HCT116 (cell line): ENCODE data around the gene CLCA2.

Source experiments
- CEBPB ChIP-seq: IDR thresholded peaks from 2 replicates; pipeline ENCODE4 v1.6.1; 2012; ENCODE audit warnings: low read depth
- CTCF ChIP-seq, 3 experiments: fragments of 200-600 bp in 1 of 3; sonication (generic) in 1 of 3; IDR thresholded peaks in 2 of 3; conservative IDR thresholded peaks in 1 of 3; 2 replicates each; pipeline ENCODE4 v1.5.1; 2012 to 2017; ENCODE audit warnings: low read depth in 2 of 3, low read length in 2 of 3, antibody characterized with exemption in 1 of 3, borderline replicate concordance in 1 of 3, control low read depth in 1 of 3, mild to moderate bottlenecking in 1 of 3, mixed read lengths in 1 of 3, mixed run types in 1 of 3, moderate library complexity in 1 of 3; ENCODE audit not compliant: insufficient read depth in 1 of 3
- ELF1 ChIP-seq: IDR thresholded peaks from 2 replicates; pipeline ENCODE4 v1.6.1; 2012; ENCODE audit warnings: low read depth, borderline replicate concordance
- EZH2 ChIP-seq: fragments of 200-600 bp; sonication (generic); IDR thresholded peaks from 2 replicates; pipeline ENCODE4 v1.6.1; 2017; ENCODE audit warnings: antibody characterized with exemption, mixed run types
- EZH2phosphoT487 ChIP-seq: fragments of 200-600 bp; IDR thresholded peaks from 2 replicates; pipeline ENCODE4 v1.6.1; 2018; ENCODE audit warnings: antibody characterized with exemption, borderline replicate concordance
- MAX ChIP-seq: IDR thresholded peaks from 2 replicates; pipeline ENCODE4 v1.6.1; 2012
- POLR2A ChIP-seq: IDR thresholded peaks from 2 replicates; pipeline ENCODE4 v1.7.0; 2011; ENCODE audit warnings: borderline replicate concordance; ENCODE audit not compliant: insufficient read depth, insufficient read length; ENCODE audit errors: extremely low read depth
- POLR2AphosphoS5 ChIP-seq: IDR thresholded peaks from 2 replicates; pipeline ENCODE4 v1.6.1; 2011; ENCODE audit warnings: mild to moderate bottlenecking, low read depth, low read length, moderate library complexity
- YY1 ChIP-seq: IDR thresholded peaks from 2 replicates; pipeline ENCODE4 v1.6.1; 2011; ENCODE audit warnings: low read length, low read depth, moderate library complexity, mild to moderate bottlenecking; ENCODE audit not compliant: insufficient replicate concordance; ENCODE audit errors: extremely low read depth
- ZBTB33 ChIP-seq: IDR thresholded peaks from 2 replicates; pipeline ENCODE4 v1.6.1; 2011; ENCODE audit warnings: mild to moderate bottlenecking, low read length, moderate library complexity; ENCODE audit not compliant: insufficient replicate concordance; ENCODE audit errors: extremely low read depth
- ZNF274 ChIP-seq: fragments of 200-500 bp; sonication (Bioruptor generic); IDR thresholded peaks from 2 replicates; pipeline ENCODE4 v1.6.1; 2014; ENCODE audit warnings: mild to moderate bottlenecking, low read depth, low read length, inconsistent platforms

GRCh38 chr1:86381223-86381622, 42.7 kb upstream of the CLCA2 start:
- TF ChIP-seq EZH2 = no peak
- no peak for TF ChIP-seq ELF1
- TF ChIP-seq CTCF (IDR thresholded peaks at IDR 0.05 in 2 of 3, conservative IDR thresholded peaks at IDR 0.05 in 1 of 3; ENCODE audit: borderline replicate concordance in 1 of 3, insufficient read depth in 1 of 3, low read depth in 2 of 3, low read length in 2 of 3) = no peak
- no peak for TF ChIP-seq POLR2A
- no peak for TF ChIP-seq EZH2phosphoT487
- no peak for TF ChIP-seq ZNF274
- TF ChIP-seq CEBPB = no peak
- TF ChIP-seq ZBTB33 = no peak
- no peak for TF ChIP-seq MAX
- no peak for TF ChIP-seq POLR2AphosphoS5
- TF ChIP-seq YY1 = no peak
